Activated T-cell treated with anti-CD3 and anti-CD28 coated beads for 24 hours (primary cell): ENCODE measurements around the gene HSPG2.

Source experiments
- DNase-seq: peaks from one replicate; pipeline ENCODE4 v3.0.0-alpha.2; 2020; ENCODE audit warnings: low read depth

The HSPG2 gene

GRCh38 chr1:21898326-21899200, 38.5 kb downstream of the HSPG2 start:
- no peak for DNase-seq

- DNase-seq: no peak
These were observed 39.3 kb downstream of the HSPG2 start for GRCh38 chr1:21897844-21898243.

- DNase-seq: no peak
These were observed 40.2 kb downstream of the HSPG2 start for GRCh38 chr1:21896652-21897532.

GRCh38 chr1:21896026-21896425, 41.1 kb downstream of the HSPG2 start:
- DNase-seq: no peak

- no peak for DNase-seq
These were observed 42.9 kb downstream of the HSPG2 start for GRCh38 chr1:21894034-21894881.

- no peak for DNase-seq
These were observed 43.9 kb downstream of the HSPG2 start for GRCh38 chr1:21893046-21893805.

- DNase-seq: no peak
These were observed 45.3 kb downstream of the HSPG2 start for GRCh38 chr1:21891621-21892479.

- no peak for DNase-seq
These were observed 46.0 kb downstream of the HSPG2 start for GRCh38 chr1:21891081-21891480.

- no peak for DNase-seq
These were observed 48.6 kb downstream of the HSPG2 start for GRCh38 chr1:21888500-21888899.

GRCh38 chr1:21887796-21888195, 49.3 kb downstream of the HSPG2 start:
- DNase-seq: no peak

GRCh38 chr1:21887216-21887736, 49.8 kb downstream of the HSPG2 start:
- DNase-seq: no peak

- DNase-seq: no peak
These were observed 50.5 kb downstream of the HSPG2 start for GRCh38 chr1:21886486-21887215.

- DNase-seq: no peak
These were observed 51.7 kb downstream of the HSPG2 start for GRCh38 chr1:21885236-21886037.

GRCh38 chr1:21884456-21885235, 52.5 kb downstream of the HSPG2 start:
- no peak for DNase-seq

GRCh38 chr1:21882721-21883415, 54.2 kb downstream of the HSPG2 start:
- no peak for DNase-seq

GRCh38 chr1:21881250-21881649, 55.9 kb downstream of the HSPG2 start:
- no peak for DNase-seq

GRCh38 chr1:21880619-21880970, 56.5 kb downstream of the HSPG2 start:
- DNase-seq: no peak
